Measurements from ENCODE around the gene MAGI2. TPM values are rescaled to one million over a fixed set of nuclear protein-coding genes. Genes with fewer than 3 reads are reported as not detected.
A peak's percentile ranks its signal among the peaks of the same experiment; 100 is the strongest.

MAGI2 gene
- total RNA-seq, 1 experiment from 2014 or later, result 0.07 TPM

DNA sequence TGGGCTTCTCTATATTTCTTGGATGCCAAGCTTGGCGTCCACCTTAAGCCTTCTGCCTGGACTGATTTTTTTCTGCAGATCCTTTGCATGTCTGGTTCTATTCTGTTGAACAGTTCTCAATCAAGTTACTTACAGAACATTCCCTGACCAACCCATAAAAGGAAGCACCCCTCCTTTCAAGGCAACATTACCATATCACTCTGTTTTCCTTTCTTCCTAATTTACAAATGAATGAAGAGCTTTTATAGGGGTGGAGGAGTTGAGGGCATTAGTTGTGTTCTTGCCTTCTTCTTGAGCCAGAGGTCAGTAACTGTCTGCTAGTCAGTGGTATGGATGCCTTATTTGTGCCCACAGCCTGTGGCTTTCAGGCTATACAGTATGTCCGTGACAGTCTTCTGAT, 1293.9 kb downstream of the MAGI2 start:
- BruUV-seq (replicated peaks), result no TSS peak
- Mint-ChIP-seq H3K4me3 (ENCODE audit: unreplicated experiment) (no peak overlapping the region), H3K9me3 (ENCODE audit: unreplicated experiment) (no peaks in the 10 kb centered on the region), H3K27ac (ENCODE audit: low read depth, unreplicated experiment) (no peak overlapping the region), H3K4me1 (ENCODE audit: insufficient read depth, unreplicated experiment) (no peaks in the 10 kb centered on the region), H3K36me3 (ENCODE audit: insufficient read depth, unreplicated experiment) (no peaks in the 10 kb centered on the region), H3K27me3 (ENCODE audit: insufficient read depth, unreplicated experiment) (peaks cover 83% of the 10 kb centered on the region)
- no peak for DNase-seq (ENCODE audit: unreplicated experiment)
- POLR2A ChIA-PET, result no interaction called here
- TF ChIP-seq, protein P1, sequence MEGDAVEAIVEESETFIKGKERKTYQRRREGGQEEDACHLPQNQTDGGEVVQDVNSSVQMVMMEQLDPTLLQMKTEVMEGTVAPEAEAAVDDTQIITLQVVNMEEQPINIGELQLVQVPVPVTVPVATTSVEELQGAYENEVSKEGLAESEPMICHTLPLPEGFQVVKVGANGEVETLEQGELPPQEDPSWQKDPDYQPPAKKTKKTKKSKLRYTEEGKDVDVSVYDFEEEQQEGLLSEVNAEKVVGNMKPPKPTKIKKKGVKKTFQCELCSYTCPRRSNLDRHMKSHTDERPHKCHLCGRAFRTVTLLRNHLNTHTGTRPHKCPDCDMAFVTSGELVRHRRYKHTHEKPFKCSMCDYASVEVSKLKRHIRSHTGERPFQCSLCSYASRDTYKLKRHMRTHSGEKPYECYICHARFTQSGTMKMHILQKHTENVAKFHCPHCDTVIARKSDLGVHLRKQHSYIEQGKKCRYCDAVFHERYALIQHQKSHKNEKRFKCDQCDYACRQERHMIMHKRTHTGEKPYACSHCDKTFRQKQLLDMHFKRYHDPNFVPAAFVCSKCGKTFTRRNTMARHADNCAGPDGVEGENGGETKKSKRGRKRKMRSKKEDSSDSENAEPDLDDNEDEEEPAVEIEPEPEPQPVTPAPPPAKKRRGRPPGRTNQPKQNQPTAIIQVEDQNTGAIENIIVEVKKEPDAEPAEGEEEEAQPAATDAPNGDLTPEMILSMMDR (IDR thresholded peaks at IDR 0.05; ENCODE audit: unreplicated experiment), result no peak
- CTCF ChIA-PET, result no interaction called here
- intact Hi-C loops (cut with micrococcal nuclease), result no loop called here

- intact Hi-C loops (cut with micrococcal nuclease), result no loop called here
- Mint-ChIP-seq H3K4me1 (ENCODE audit: insufficient read depth, unreplicated experiment) (no peaks in the 10 kb centered on the region), H3K27me3 (ENCODE audit: insufficient read depth, unreplicated experiment) (peaks cover 76% of the 10 kb centered on the region), H3K36me3 (ENCODE audit: insufficient read depth, unreplicated experiment) (no peaks in the 10 kb centered on the region), H3K9me3 (ENCODE audit: unreplicated experiment) (no peaks in the 10 kb centered on the region), H3K27ac (ENCODE audit: low read depth, unreplicated experiment) (no peak overlapping the region), H3K4me3 (ENCODE audit: unreplicated experiment) (no peak overlapping the region)
- ChIA-PET CTCF (interaction anchor here (0.7 to 1.0 kb wide), 2 partner anchors 15 to 31 kb away, joined by 3 to 5 read pairs; no protein-coding TSS in a partner anchor), POLR2A (no interaction called here)
- DNase-seq (ENCODE audit: unreplicated experiment), result no peak
- no TSS peak for BruUV-seq (replicated peaks)
- TF ChIP-seq, protein P1 (IDR thresholded peaks at IDR 0.05; ENCODE audit: unreplicated experiment), result no peak
Observed at GRCh38 chr7:78153285-78153684, 1300.2 kb downstream of the MAGI2 start.

- POLR2A ChIA-PET, result no interaction called here
- DNase-seq (ENCODE audit: unreplicated experiment), result peak; percentile 18
- no peaks in the 10 kb centered on the region for H3K4me1 Mint-ChIP-seq (ENCODE audit: insufficient read depth, unreplicated experiment)
- no peak overlapping the region for H3K27ac Mint-ChIP-seq (ENCODE audit: low read depth, unreplicated experiment)
- TF ChIP-seq, protein P1 (IDR thresholded peaks at IDR 0.05; ENCODE audit: unreplicated experiment), result no peak
- intact Hi-C loops (cut with micrococcal nuclease), result no loop called here
- BruUV-seq (replicated peaks), result no TSS peak
- peaks cover 76% of the 10 kb centered on the region for H3K27me3 Mint-ChIP-seq (ENCODE audit: insufficient read depth, unreplicated experiment)
- no peak overlapping the region for H3K4me3 Mint-ChIP-seq (ENCODE audit: unreplicated experiment)
- CTCF ChIA-PET, result interaction anchor here (0.7 to 1.0 kb wide), 2 partner anchors 131 to 216 kb away, joined by 3 read pairs; no protein-coding TSS in a partner anchor
- no peaks in the 10 kb centered on the region for H3K36me3 Mint-ChIP-seq (ENCODE audit: insufficient read depth, unreplicated experiment)
- no peaks in the 10 kb centered on the region for H3K9me3 Mint-ChIP-seq (ENCODE audit: unreplicated experiment)
Observed at GRCh38 chr7:78151229-78151628, 1302.2 kb downstream of the MAGI2 start.

GRCh38 chr7:78149787-78150186, 1303.7 kb downstream of the MAGI2 start:
- H3K27ac Mint-ChIP-seq (ENCODE audit: low read depth, unreplicated experiment), result no peak overlapping the region
- intact Hi-C loops (cut with micrococcal nuclease), result no loop called here
- CTCF ChIA-PET, result no interaction called here
- BruUV-seq (replicated peaks), result no TSS peak
- H3K27me3 Mint-ChIP-seq (ENCODE audit: insufficient read depth, unreplicated experiment), result peaks cover 77% of the 10 kb centered on the region
- no peak overlapping the region for H3K4me3 Mint-ChIP-seq (ENCODE audit: unreplicated experiment)
- POLR2A ChIA-PET, result no interaction called here
- TF ChIP-seq, protein P1 (IDR thresholded peaks at IDR 0.05; ENCODE audit: unreplicated experiment), result no peak
- no peaks in the 10 kb centered on the region for H3K9me3 Mint-ChIP-seq (ENCODE audit: unreplicated experiment)
- no peaks in the 10 kb centered on the region for H3K4me1 Mint-ChIP-seq (ENCODE audit: insufficient read depth, unreplicated experiment)
- peak; percentile 3 for DNase-seq (ENCODE audit: unreplicated experiment)
- H3K36me3 Mint-ChIP-seq (ENCODE audit: insufficient read depth, unreplicated experiment), result no peaks in the 10 kb centered on the region

Measured in MCF 10A (cell line).